Esophagus (tissue), 2 donors: ENCODE results near the gene KCNK6. TPM values are rescaled to one million over a fixed set of nuclear protein-coding genes. Genes with fewer than 3 reads are reported as not detected.

Experiments used
- H3K27ac ChIP-seq, 2 donors: one replicate each; pipeline ENCODE4 v1.5.1; 2013; ENCODE audit warnings: low read depth in 2 of 2, mild to moderate bottlenecking in 2 of 2, inconsistent platforms in 1 of 2, low read length in 1 of 2, moderate library complexity in 1 of 2
- H3K27me3 ChIP-seq, 2 donors: one replicate each; pipeline ENCODE4 v1.6.1; 2013; ENCODE audit warnings: low read length in 2 of 2, control low read depth in 1 of 2, mild to moderate bottlenecking in 1 of 2; ENCODE audit not compliant: insufficient read depth in 2 of 2, control insufficient read depth in 1 of 2
- H3K36me3 ChIP-seq, 2 donors: one replicate each; pipeline ENCODE4 v1.6.1; 2013; ENCODE audit warnings: low read length in 1 of 2; ENCODE audit not compliant: control insufficient read depth in 2 of 2, insufficient read depth in 2 of 2
- H3K4me1 ChIP-seq, 2 donors: one replicate each; pipeline ENCODE4 v1.6.1; 2013; ENCODE audit warnings: low read length in 1 of 2; ENCODE audit not compliant: control insufficient read depth in 2 of 2, insufficient read depth in 2 of 2
- H3K4me3 ChIP-seq, 2 donors: one replicate each; pipeline ENCODE4 v1.5.1; 2013; ENCODE audit warnings: low read length in 2 of 2, mild to moderate bottlenecking in 2 of 2, low read depth in 1 of 2, moderate library complexity in 1 of 2
- H3K9me3 ChIP-seq, 2 donors: one replicate each; pipeline ENCODE4 v1.6.1; 2013; ENCODE audit warnings: mild to moderate bottlenecking in 2 of 2, low read depth in 1 of 2, low read length in 1 of 2, moderate library complexity in 1 of 2; ENCODE audit not compliant: control insufficient read depth in 2 of 2, insufficient read depth in 1 of 2
- WGBS, 2 donors: extraction: QIAGEN DNeasy Blood & Tissue Kit; methylation state at CpG; one replicate each; pipeline ENCODE4 v1.1.7; 2013; 5-methylcytosine and 5-hydroxymethylcytosine counted together
- polyA plus RNA-seq, 2 donors: library from polyadenylated mRNA; stranded (reverse); fragments of 200-250 nt; gene quantifications; one replicate each; pipeline ENCODE4 v1.2.3, GENCODE V29; 2013
- donor health status: healthy with polysubstance abuse.
- donor health status: Bipolar disorder and iron deficiency.

The KCNK6 gene
- polyA plus RNA-seq, 2 donors, result 19.5 to 30.2 TPM

DNA sequence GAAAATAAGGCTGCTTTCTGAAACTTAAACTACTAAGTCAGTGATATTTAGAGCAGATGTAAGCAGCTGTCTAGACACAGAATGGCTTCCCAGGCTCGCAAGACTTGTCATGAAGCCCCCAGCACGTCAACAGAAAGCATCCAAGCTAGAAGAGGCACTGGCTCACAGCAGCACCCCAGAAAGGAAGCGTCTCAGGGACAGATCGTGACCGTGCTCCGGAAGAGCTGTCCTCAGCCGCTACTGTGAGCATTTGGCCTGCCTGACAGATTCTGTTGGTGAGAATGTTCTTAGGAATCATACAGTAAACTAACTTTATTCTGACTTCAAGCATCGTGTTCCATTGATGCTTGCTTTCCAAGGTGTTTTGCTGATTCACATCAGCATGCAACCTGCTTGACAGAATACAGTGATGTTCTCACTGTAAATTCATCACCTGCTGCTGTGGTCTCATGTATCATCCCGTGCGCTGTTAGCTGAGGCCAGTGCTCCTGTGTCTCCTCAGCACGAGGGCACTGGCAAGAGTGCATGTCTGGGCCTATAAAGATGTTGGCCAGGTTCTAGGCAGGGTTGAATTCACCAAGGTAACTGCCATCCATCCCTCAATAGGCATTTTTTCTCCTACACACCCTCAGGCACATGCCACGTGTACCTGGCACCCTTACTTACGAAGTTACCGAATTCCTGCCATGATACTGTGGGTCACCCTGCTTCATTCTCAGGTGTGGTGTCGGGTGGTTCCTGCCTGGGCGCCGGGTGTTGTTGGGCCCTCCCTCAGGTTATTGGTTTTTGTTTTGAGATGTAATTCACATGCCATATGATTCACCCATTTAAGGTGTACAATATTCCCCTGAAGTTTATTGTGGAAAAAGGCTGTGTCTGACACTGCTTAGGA lies 39.4 kb upstream of the KCNK6 start:
- Histone ChIP-seq H3K27me3 (no peaks in the 10 kb centered on the region), H3K27ac (peak overlapping the region; percentile 10 to 73), H3K9me3 (no peaks in the 10 kb centered on the region), H3K4me3 (no peak overlapping the region), H3K4me1 (peaks cover 0 to 14% of the 10 kb centered on the region in 2 donors), H3K36me3 (peaks cover 0 to 2% of the 10 kb centered on the region in 2 donors)
- 57 to 58% methylated on average over 17 of the region's 17 CpGs for WGBS, 2 donors

GRCh38 chr19:38281811-38282566 lies 37.7 kb upstream of the KCNK6 start:
- Histone ChIP-seq H3K9me3 (no peaks in the 10 kb centered on the region), H3K4me1 (peaks cover 0 to 14% of the 10 kb centered on the region in 2 donors), H3K27me3 (no peaks in the 10 kb centered on the region), H3K27ac (no peak overlapping the region), H3K4me3 (no peak overlapping the region), H3K36me3 (peaks cover 0 to 8% of the 10 kb centered on the region in 2 donors)
- 63 to 69% methylated on average over 7 of the region's 7 CpGs for WGBS, 2 donors

DNA sequence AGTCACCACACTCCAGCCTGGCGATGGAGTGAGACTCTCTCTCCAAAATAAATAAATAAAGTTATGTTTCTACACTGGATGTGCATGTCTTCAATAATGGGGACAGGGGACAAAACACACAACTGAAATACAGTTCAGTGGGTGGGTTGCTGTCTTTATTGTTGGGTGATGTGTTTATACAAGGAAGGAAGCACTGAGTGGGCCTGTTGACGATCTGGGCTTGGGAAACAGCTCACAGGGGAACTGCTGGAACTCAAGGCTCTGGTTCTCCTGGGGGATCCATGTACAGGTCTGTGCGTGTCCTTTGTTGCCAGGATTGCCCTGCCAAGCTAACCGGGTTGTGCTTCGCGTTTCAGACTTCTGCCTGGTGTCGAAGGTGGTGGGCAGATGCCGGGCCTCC lies 36.4 kb upstream of the KCNK6 start:
- Histone ChIP-seq H3K4me3 (no peak overlapping the region), H3K4me1 (peaks cover 0 to 11% of the 10 kb centered on the region in 2 donors), H3K27me3 (no peaks in the 10 kb centered on the region), H3K36me3 (peaks cover 0 to 17% of the 10 kb centered on the region in 2 donors), H3K9me3 (no peaks in the 10 kb centered on the region), H3K27ac (peak overlapping the region in 1 of 2 donors; percentile 34)
- 65 to 80% methylated on average over 8 of the region's 8 CpGs for WGBS, 2 donors

DNA sequence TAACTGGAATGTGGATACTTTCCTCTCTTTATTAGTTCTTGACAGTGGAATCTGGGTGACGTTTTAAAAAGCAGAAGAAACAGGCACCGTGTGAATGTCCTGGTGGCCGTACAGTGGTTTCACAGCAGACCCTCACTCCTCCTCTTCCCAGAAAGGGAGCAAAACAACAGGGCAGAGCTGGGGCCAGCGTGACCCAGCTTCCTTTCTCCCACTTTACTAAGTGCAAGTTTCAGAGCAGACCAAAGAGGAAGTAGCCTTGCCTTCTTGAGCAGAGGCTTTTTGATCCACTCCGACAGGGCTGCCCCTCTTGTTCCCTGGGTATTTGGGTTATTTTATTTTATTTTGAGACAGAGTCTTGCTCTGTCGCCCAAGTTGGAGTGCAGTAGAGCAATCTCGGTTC lies 35.2 kb upstream of the KCNK6 start:
- Histone ChIP-seq H3K27ac (no peak overlapping the region), H3K4me1 (peaks cover 0 to 9% of the 10 kb centered on the region in 2 donors), H3K9me3 (no peaks in the 10 kb centered on the region), H3K4me3 (no peak overlapping the region), H3K36me3 (peaks cover 0 to 24% of the 10 kb centered on the region in 2 donors), H3K27me3 (no peaks in the 10 kb centered on the region)
- WGBS, 2 donors, result 66 to 82% methylated on average over 7 of the region's 7 CpGs

- Histone ChIP-seq H3K9me3 (no peaks in the 10 kb centered on the region), H3K27me3 (no peaks in the 10 kb centered on the region), H3K4me3 (no peak overlapping the region), H3K4me1 (peaks cover 6 to 13% of the 10 kb centered on the region in 2 donors), H3K36me3 (peaks cover 0 to 29% of the 10 kb centered on the region in 2 donors), H3K27ac (no peak overlapping the region)
- WGBS, 2 donors, result 90 to 91% methylated on average over 5 of the region's 5 CpGs
Measured at GRCh38 chr19:38285567-38285966, 34.1 kb upstream of the KCNK6 start.

DNA sequence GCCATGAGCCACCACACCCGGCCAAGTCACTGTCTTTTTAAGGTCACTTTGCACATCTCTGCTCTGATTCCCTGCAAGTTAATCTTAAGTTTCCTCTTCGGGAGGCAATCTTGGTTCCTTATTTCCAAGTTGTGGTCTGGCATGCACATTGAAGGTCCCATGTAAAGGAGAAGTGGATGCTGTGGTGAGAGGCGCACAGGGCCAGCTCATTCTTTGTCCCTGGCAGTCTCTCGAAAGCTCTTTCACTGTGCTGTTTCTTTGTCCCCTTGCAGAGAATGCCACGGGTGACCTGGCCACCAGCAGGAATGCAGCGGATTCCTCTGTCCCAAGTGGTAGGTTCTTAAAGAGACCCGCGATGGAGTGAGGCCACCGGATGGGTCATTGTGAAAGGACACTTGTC lies 32.0 kb upstream of the KCNK6 start:
- Histone ChIP-seq H3K36me3 (peaks cover 0 to 35% of the 10 kb centered on the region in 2 donors), H3K27me3 (no peaks in the 10 kb centered on the region), H3K4me3 (no peak overlapping the region), H3K9me3 (no peaks in the 10 kb centered on the region), H3K4me1 (peaks cover 12 to 28% of the 10 kb centered on the region in 2 donors), H3K27ac (peak overlapping the region in 1 of 2 donors; percentile 6)
- 75 to 80% methylated on average over 9 of the region's 9 CpGs for WGBS, 2 donors

DNA sequence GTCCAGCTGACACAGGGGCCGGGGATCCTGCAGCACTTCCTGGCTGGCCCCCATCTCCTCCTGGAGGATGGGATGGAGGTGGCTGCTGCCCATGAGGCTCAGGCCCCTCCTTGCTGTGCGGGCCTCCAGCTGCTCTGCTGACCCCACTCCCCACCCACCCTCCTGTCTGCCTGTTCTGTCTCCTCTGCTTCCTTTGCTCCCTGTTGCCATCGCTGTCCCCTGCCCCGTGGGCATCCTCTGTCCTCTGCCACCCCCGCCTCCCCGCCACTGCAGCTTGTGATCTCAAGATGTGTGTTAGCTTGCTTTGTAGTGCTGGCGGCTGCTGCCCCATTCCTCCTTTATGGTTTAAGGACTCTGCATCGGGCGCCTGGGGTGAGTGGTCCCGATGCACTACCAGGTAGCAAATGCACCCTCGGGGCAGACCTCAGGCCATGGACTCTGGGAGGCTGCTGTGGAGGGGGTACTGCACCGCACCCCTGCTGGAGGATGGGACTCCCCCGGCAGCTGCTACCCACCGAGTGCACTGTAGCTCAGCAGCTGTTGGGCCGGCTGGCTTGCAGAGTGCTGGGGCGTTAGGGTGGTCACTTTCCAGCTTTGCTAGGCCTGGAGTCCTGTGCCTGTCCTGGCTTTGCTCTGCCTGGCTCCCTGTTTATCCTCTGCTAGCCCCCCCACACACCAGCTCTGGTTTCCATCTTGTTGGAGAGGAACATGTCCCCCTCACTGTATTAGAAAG lies 31.4 kb upstream of the KCNK6 start:
- WGBS, 2 donors, result 86 to 87% methylated on average over 16 of the region's 16 CpGs
- Histone ChIP-seq H3K27ac (no peak overlapping the region), H3K4me1 (peaks cover 12 to 28% of the 10 kb centered on the region in 2 donors), H3K9me3 (no peaks in the 10 kb centered on the region), H3K36me3 (peaks cover 4 to 37% of the 10 kb centered on the region in 2 donors), H3K4me3 (no peak overlapping the region), H3K27me3 (no peaks in the 10 kb centered on the region)

GRCh38 chr19:38289955-38290354 lies 29.7 kb upstream of the KCNK6 start:
- peak overlapping the region; percentile 89 to 90 for H3K27ac ChIP-seq
- peaks cover 12 to 25% of the 10 kb centered on the region in 2 donors for H3K4me1 ChIP-seq
- H3K9me3 ChIP-seq, result no peaks in the 10 kb centered on the region
- WGBS, 2 donors, result 90 to 94% methylated on average over 15 of the region's 15 CpGs
- H3K4me3 ChIP-seq, result no peak overlapping the region
- H3K27me3 ChIP-seq, result no peaks in the 10 kb centered on the region
- peaks cover 4 to 37% of the 10 kb centered on the region in 2 donors for H3K36me3 ChIP-seq

DNA sequence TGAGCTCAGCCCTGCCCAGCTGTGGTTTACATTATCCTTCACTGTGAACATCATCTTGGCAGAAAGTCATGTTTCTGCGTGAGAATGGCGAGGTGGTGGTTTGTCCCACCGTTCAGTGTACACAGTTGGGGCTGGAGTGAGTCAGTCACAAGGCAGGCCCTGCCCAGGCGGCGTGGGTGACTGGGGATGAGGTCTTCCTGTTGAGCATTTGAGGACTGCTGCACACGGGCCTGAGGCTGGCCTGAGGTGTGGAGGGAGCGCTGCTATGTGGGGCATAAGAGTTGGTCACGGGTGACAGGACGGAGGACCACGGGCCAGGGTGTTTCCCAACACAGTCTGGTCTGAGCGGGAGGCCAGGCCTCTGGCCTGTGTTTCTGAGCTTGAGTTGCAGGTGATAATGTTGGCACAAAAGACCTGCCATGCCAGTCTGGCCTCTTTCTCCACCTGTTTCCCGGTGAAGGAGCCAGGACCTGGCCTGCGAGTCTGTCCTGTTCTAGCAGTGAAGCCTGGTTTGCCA lies 29.0 kb upstream of the KCNK6 start:
- Histone ChIP-seq H3K27me3 (no peaks in the 10 kb centered on the region), H3K4me1 (peaks cover 12 to 27% of the 10 kb centered on the region in 2 donors), H3K36me3 (peaks cover 4 to 36% of the 10 kb centered on the region in 2 donors), H3K27ac (peak overlapping the region; percentile 89 to 90), H3K9me3 (no peaks in the 10 kb centered on the region), H3K4me3 (no peak overlapping the region)
- 46 to 50% methylated on average over 13 of the region's 13 CpGs for WGBS, 2 donors
